GM18951 (cell line): ENCODE results near the gene TMEM138.

Source experiments
- POLR2A ChIP-seq: IDR thresholded peaks from 4 replicates; pipeline ENCODE4 v1.6.1; 2011; ENCODE audit warnings: mild to moderate bottlenecking; ENCODE audit not compliant: insufficient read length, insufficient read depth; ENCODE audit errors: extremely low read depth
- in situ Hi-C: fragments of 300-500 bp; cut with MboI; formaldehyde crosslinking; loops from one replicate; pipeline ENCODE4 v1.12.0; 2022; ENCODE audit warnings: low sequenced_read_pairs, mixed read lengths, inconsistent platforms; ENCODE audit not compliant: unreplicated experiment

The TMEM138 gene

GRCh38 chr11:61347916-61348461 is 14.2 kb upstream of the TMEM138 start:
- no peak for TF ChIP-seq POLR2A
- in situ Hi-C loops, result no loop called here

- no peak for TF ChIP-seq POLR2A
- in situ Hi-C loops, result no loop called here
Observed at GRCh38 chr11:61349189-61349751, 12.9 kb upstream of the TMEM138 start.

- no peak for TF ChIP-seq POLR2A
- in situ Hi-C loops, result no loop called here
Observed at GRCh38 chr11:61349916-61350315, 12.3 kb upstream of the TMEM138 start.

- TF ChIP-seq POLR2A, result no peak
- in situ Hi-C loops, result no loop called here
Observed at GRCh38 chr11:61350336-61350735, 11.8 kb upstream of the TMEM138 start.

GRCh38 chr11:61350803-61351202 is 11.4 kb upstream of the TMEM138 start:
- TF ChIP-seq POLR2A, result no peak
- in situ Hi-C loops, result no loop called here

- TF ChIP-seq POLR2A, result no peak
- in situ Hi-C loops, result no loop called here
Observed at GRCh38 chr11:61352038-61352437, 10.1 kb upstream of the TMEM138 start.

GRCh38 chr11:61353131-61354067 is 8.8 kb upstream of the TMEM138 start:
- in situ Hi-C loops, result no loop called here
- TF ChIP-seq POLR2A, result no peak

- in situ Hi-C loops, result no loop called here
Observed at GRCh38 chr11:61354208-61354607, 8.0 kb upstream of the TMEM138 start.

GRCh38 chr11:61356706-61357105 is 5.5 kb upstream of the TMEM138 start:
- TF ChIP-seq POLR2A, result no peak
- in situ Hi-C loops, result no loop called here

More at GRCh38 chr11:61354208-61354607, 8.0 kb upstream of the TMEM138 start:
- TF ChIP-seq POLR2A, result no peak

- in situ Hi-C loops, result no loop called here
- TF ChIP-seq POLR2A, result no peak
Observed at GRCh38 chr11:61357233-61357893, 4.8 kb upstream of the TMEM138 start.

GRCh38 chr11:61357894-61358239 is 4.3 kb upstream of the TMEM138 start:
- no peak for TF ChIP-seq POLR2A
- in situ Hi-C loops, result no loop called here

GRCh38 chr11:61358566-61358965 is 3.6 kb upstream of the TMEM138 start:
- in situ Hi-C loops, result no loop called here
- TF ChIP-seq POLR2A, result no peak

GRCh38 chr11:61359516-61359915 is 2.7 kb upstream of the TMEM138 start:
- in situ Hi-C loops, result no loop called here
- no peak for TF ChIP-seq POLR2A
